ENCODE results near the gene VMAC. TPM values are rescaled to one million over a fixed set of nuclear protein-coding genes. Genes with fewer than 3 reads are reported as not detected.

The VMAC gene
- total and polyA plus RNA-seq, 5 experiments from 2014 or later, result 6.2 to 34.5 (median 8.4) TPM

- ATAC-seq (peak; percentile 51 to 60), DNase-seq (peak in 1 of 10 donors; percentile 17)
- Mint-ChIP-seq H3K27me3 (peaks cover 1 to 20% (median 6%) of the 10 kb centered on the region in 5 donors), H3K36me3 (peaks cover 0 to 10% (median 0%) of the 10 kb centered on the region in 3 donors), H3K9me3 (no peaks in the 10 kb centered on the region), H3K27ac (peak overlapping the region in 3 of 10 donors; percentile 25 to 88 (median 52)), H3K4me1 (peaks cover 0 to 7% (median 4%) of the 10 kb centered on the region in 4 donors), H3K4me3 (no peak overlapping the region)
- POLR2A ChIA-PET, result interaction anchor here (1.0 to 4.7 kb wide), 2 partner anchors 11 to 88 kb away, joined by 4 to 26 read pairs; partner anchors contain the start of genes NDUFA11 and VMAC
These were observed 12.5 kb upstream of the VMAC start for GRCh38 chr19:5891938-5892771.

GRCh38 chr19:5892772-5893275 is 11.8 kb upstream of the VMAC start:
- H3K9me3 Mint-ChIP-seq, result no peaks in the 10 kb centered on the region
- POLR2A ChIA-PET, result interaction anchor here (4.7 kb wide), 1 partner anchor 11 kb away, joined by 26 read pairs; the partner anchor contains the start of genes NDUFA11 and VMAC
- ATAC-seq, result no peak
- H3K4me1 Mint-ChIP-seq, result peaks cover 0 to 7% (median 4%) of the 10 kb centered on the region in 4 donors
- DNase-seq, result no peak
- peaks cover 1 to 20% (median 6%) of the 10 kb centered on the region in 5 donors for H3K27me3 Mint-ChIP-seq
- peak overlapping the region in 4 of 10 donors; percentile 2 to 48 (median 28) for H3K27ac Mint-ChIP-seq
- peaks cover 0 to 10% (median 0%) of the 10 kb centered on the region in 3 donors for H3K36me3 Mint-ChIP-seq
- no peak overlapping the region for H3K4me3 Mint-ChIP-seq

- DNase-seq, result no peak
- Mint-ChIP-seq H3K27me3 (peaks cover 0 to 16% (median 6%) of the 10 kb centered on the region in 5 donors), H3K9me3 (no peaks in the 10 kb centered on the region), H3K4me3 (no peak overlapping the region), H3K4me1 (peaks cover 0 to 9% (median 5%) of the 10 kb centered on the region in 4 donors), H3K36me3 (peaks cover 0 to 14% (median 0%) of the 10 kb centered on the region in 3 donors), H3K27ac (peak overlapping the region in 2 of 10 donors; percentile 2 to 31)
- no peak for ATAC-seq
- POLR2A ChIA-PET, result interaction anchor here (4.7 kb wide), 1 partner anchor 10 kb away, joined by 26 read pairs; the partner anchor contains the start of genes NDUFA11 and VMAC
These were observed 11.3 kb upstream of the VMAC start for GRCh38 chr19:5893296-5893903.

- no peak for DNase-seq
- POLR2A ChIA-PET, result interaction anchor here (4.7 kb wide), 1 partner anchor 9 kb away, joined by 26 read pairs; the partner anchor contains the start of genes NDUFA11 and VMAC
- Mint-ChIP-seq H3K36me3 (peaks cover 0 to 14% (median 0%) of the 10 kb centered on the region in 3 donors), H3K9me3 (no peaks in the 10 kb centered on the region), H3K27ac (no peak overlapping the region), H3K4me1 (peaks cover 0 to 9% (median 5%) of the 10 kb centered on the region in 4 donors), H3K27me3 (peaks cover 0 to 11% (median 6%) of the 10 kb centered on the region in 5 donors), H3K4me3 (no peak overlapping the region)
- no peak for ATAC-seq
These were observed 10.6 kb upstream of the VMAC start for GRCh38 chr19:5893907-5894703.

- ATAC-seq (no peak), DNase-seq (no peak)
- Mint-ChIP-seq H3K4me3 (no peak overlapping the region), H3K27me3 (peaks cover 0 to 3% (median 0%) of the 10 kb centered on the region in 5 donors), H3K27ac (no peak overlapping the region), H3K9me3 (no peaks in the 10 kb centered on the region), H3K36me3 (peaks cover 0 to 15% (median 0%) of the 10 kb centered on the region in 3 donors), H3K4me1 (peaks cover 0 to 11% (median 5%) of the 10 kb centered on the region in 4 donors)
- POLR2A ChIA-PET, result no interaction called here
These were observed 9.8 kb upstream of the VMAC start for GRCh38 chr19:5894704-5895349.

GRCh38 chr19:5895409-5895808 is 9.3 kb upstream of the VMAC start:
- Mint-ChIP-seq H3K36me3 (peaks cover 0 to 20% (median 0%) of the 10 kb centered on the region in 3 donors), H3K9me3 (no peaks in the 10 kb centered on the region), H3K4me1 (peaks cover 0 to 17% (median 8%) of the 10 kb centered on the region in 4 donors), H3K4me3 (no peak overlapping the region), H3K27ac (no peak overlapping the region), H3K27me3 (no peaks in the 10 kb centered on the region)
- no peak for DNase-seq
- POLR2A ChIA-PET, result no interaction called here
- ATAC-seq, result no peak

- Mint-ChIP-seq H3K27me3 (no peaks in the 10 kb centered on the region), H3K9me3 (no peaks in the 10 kb centered on the region), H3K36me3 (peaks cover 0 to 20% (median 0%) of the 10 kb centered on the region in 3 donors), H3K4me3 (peak overlapping the region in 1 of 10 donors; percentile 24), H3K4me1 (peaks cover under 1 to 20% (median 9%) of the 10 kb centered on the region in 4 donors), H3K27ac (no peak overlapping the region)
- no peak for DNase-seq
- POLR2A ChIA-PET, result no interaction called here
- ATAC-seq, result no peak
These were observed 8.8 kb upstream of the VMAC start for GRCh38 chr19:5895890-5896289.

GRCh38 chr19:5896365-5897076 is 8.2 kb upstream of the VMAC start:
- no peak for ATAC-seq
- Mint-ChIP-seq H3K9me3 (no peaks in the 10 kb centered on the region), H3K36me3 (peaks cover 0 to 24% (median 3%) of the 10 kb centered on the region in 3 donors), H3K4me1 (peaks cover 7 to 26% (median 14%) of the 10 kb centered on the region in 4 donors), H3K4me3 (no peak overlapping the region), H3K27me3 (no peaks in the 10 kb centered on the region), H3K27ac (no peak overlapping the region)
- POLR2A ChIA-PET, result no interaction called here
- no peak for DNase-seq

GRCh38 chr19:5897189-5897969 is 7.3 kb upstream of the VMAC start:
- no peak for ATAC-seq
- Mint-ChIP-seq H3K27ac (peak overlapping the region in 2 of 10 donors; percentile 4 to 77), H3K9me3 (no peaks in the 10 kb centered on the region), H3K27me3 (no peaks in the 10 kb centered on the region), H3K4me3 (no peak overlapping the region), H3K4me1 (peaks cover 11 to 26% (median 15%) of the 10 kb centered on the region in 4 donors), H3K36me3 (peaks cover 0 to 27% (median 3%) of the 10 kb centered on the region in 3 donors)
- no peak for DNase-seq
- POLR2A ChIA-PET, result interaction anchor here (0.7 kb wide), 1 partner anchor 283 kb away, joined by 3 read pairs; no protein-coding TSS in a partner anchor

GRCh38 chr19:5899728-5900526 is 4.7 kb upstream of the VMAC start:
- no peak for ATAC-seq
- peaks cover 0 to 26% (median 3%) of the 10 kb centered on the region in 3 donors for H3K36me3 Mint-ChIP-seq
- POLR2A ChIA-PET, result interaction anchor here (0.6 to 0.7 kb wide), 2 partner anchors 22 to 1811 kb away, joined by 3 to 5 read pairs; no protein-coding TSS in a partner anchor
- peaks cover 0 to 2% (median 0%) of the 10 kb centered on the region in 5 donors for H3K27me3 Mint-ChIP-seq
- peak overlapping the region in 2 of 10 donors; percentile 8 to 26 for H3K4me3 Mint-ChIP-seq
- peak overlapping the region in 4 of 10 donors; percentile 7 to 54 (median 18) for H3K27ac Mint-ChIP-seq
- H3K4me1 Mint-ChIP-seq, result peaks cover 17 to 35% (median 26%) of the 10 kb centered on the region in 4 donors
- no peaks in the 10 kb centered on the region for H3K9me3 Mint-ChIP-seq
- DNase-seq, result no peak

All from naive thymus-derived CD8-positive, alpha-beta T cell (primary cell).